ENCODE results near the gene SLC23A1.

Gene SLC23A1

DNA sequence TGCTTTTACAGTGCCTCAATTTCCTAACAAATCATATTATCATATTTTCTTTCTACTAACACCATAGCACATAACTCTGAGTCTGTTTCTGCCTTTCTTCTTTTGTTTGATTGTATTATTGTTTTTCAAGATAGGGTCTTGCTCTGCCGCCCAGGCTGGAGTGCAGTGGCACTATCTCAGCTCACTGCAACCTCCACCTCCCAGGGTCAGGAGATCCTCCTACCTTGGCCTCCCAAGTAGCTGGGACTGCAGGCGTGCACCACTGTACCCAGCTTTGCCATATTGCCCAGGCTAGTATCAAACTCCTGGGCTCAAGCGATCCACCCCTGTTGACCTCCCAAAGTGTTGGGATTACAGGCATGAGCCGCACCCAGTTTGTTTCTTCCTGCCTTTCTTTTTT, 22.7 kb downstream of the SLC23A1 start:
- TF ChIP-seq SIN3A (IDR thresholded peaks at IDR 0.05; ENCODE audit: borderline replicate concordance, insufficient read depth, low read length): no peak
- no peak for TF ChIP-seq TAF1 (IDR thresholded peaks at IDR 0.05; ENCODE audit: borderline replicate concordance, insufficient read depth, low read length)
- TF ChIP-seq FOXP2 (optimal IDR thresholded peaks at IDR 0.05; ENCODE audit: borderline replicate concordance, extremely low read depth, extremely low read length, insufficient read depth): no peak
- TF ChIP-seq POLR2AphosphoS5 (IDR thresholded peaks at IDR 0.05; ENCODE audit: low read depth, low read length): no peak
- TF ChIP-seq, protein P1, sequence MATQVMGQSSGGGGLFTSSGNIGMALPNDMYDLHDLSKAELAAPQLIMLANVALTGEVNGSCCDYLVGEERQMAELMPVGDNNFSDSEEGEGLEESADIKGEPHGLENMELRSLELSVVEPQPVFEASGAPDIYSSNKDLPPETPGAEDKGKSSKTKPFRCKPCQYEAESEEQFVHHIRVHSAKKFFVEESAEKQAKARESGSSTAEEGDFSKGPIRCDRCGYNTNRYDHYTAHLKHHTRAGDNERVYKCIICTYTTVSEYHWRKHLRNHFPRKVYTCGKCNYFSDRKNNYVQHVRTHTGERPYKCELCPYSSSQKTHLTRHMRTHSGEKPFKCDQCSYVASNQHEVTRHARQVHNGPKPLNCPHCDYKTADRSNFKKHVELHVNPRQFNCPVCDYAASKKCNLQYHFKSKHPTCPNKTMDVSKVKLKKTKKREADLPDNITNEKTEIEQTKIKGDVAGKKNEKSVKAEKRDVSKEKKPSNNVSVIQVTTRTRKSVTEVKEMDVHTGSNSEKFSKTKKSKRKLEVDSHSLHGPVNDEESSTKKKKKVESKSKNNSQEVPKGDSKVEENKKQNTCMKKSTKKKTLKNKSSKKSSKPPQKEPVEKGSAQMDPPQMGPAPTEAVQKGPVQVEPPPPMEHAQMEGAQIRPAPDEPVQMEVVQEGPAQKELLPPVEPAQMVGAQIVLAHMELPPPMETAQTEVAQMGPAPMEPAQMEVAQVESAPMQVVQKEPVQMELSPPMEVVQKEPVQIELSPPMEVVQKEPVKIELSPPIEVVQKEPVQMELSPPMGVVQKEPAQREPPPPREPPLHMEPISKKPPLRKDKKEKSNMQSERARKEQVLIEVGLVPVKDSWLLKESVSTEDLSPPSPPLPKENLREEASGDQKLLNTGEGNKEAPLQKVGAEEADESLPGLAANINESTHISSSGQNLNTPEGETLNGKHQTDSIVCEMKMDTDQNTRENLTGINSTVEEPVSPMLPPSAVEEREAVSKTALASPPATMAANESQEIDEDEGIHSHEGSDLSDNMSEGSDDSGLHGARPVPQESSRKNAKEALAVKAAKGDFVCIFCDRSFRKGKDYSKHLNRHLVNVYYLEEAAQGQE (IDR thresholded peaks at IDR 0.05; ENCODE audit: insufficient read depth in 1 of 2, low read depth in 2 of 2, low read length in 2 of 2): no peak

DNA sequence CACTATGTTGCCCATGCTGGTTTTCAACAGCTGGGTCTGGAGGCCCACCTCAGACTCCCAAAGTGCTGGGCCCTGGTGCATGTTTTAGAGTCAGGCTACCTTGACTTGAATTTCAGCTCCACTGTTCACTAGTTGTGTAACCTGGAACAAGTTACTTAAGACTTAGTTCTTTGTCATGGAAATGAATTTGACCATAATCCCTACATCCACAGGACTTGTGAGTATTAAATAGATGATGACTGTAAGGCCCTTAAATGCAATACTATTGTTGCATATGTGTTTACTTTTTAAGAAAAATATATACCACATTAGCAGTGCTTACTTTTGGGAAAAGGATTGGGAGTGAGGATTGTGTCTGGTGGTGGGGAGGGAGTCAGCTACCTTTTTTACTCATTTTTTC, 25.0 kb downstream of the SLC23A1 start:
- TF ChIP-seq POLR2AphosphoS5 (IDR thresholded peaks at IDR 0.05; ENCODE audit: low read depth, low read length) (no peak), TAF1 (IDR thresholded peaks at IDR 0.05; ENCODE audit: borderline replicate concordance, insufficient read depth, low read length) (no peak), FOXP2 (optimal IDR thresholded peaks at IDR 0.05; ENCODE audit: borderline replicate concordance, extremely low read depth, extremely low read length, insufficient read depth) (no peak), SIN3A (IDR thresholded peaks at IDR 0.05; ENCODE audit: borderline replicate concordance, insufficient read depth, low read length) (no peak)
- TF ChIP-seq, protein P1 (IDR thresholded peaks at IDR 0.05; ENCODE audit: insufficient read depth in 1 of 2, low read depth in 2 of 2, low read length in 2 of 2): no peak

DNA sequence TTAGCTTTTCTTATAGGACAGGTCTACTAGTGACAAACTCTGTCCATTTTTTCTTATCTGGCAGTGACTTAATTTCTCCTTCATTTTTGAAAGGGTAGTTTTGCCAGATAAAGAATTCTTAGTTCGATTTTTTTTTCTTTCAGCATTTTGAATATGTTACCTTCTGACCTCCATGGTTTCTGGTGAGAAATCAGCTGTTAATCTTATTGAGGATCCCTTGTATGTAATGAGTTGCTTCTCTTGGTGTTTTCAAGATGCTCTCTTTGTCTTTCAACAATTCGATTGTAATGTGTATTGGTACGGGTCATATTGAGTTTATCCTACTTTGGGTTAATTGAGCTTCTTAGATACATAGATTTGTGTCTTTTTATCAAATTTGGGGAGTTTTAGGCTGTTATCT, 28.9 kb downstream of the SLC23A1 start:
- no peak for TF ChIP-seq SIN3A (IDR thresholded peaks at IDR 0.05; ENCODE audit: borderline replicate concordance, insufficient read depth, low read length)
- TF ChIP-seq, protein P1 (IDR thresholded peaks at IDR 0.05; ENCODE audit: insufficient read depth in 1 of 2, low read depth in 2 of 2, low read length in 2 of 2): no peak
- TF ChIP-seq POLR2AphosphoS5 (IDR thresholded peaks at IDR 0.05; ENCODE audit: low read depth, low read length): no peak
- TF ChIP-seq FOXP2 (optimal IDR thresholded peaks at IDR 0.05; ENCODE audit: borderline replicate concordance, extremely low read depth, extremely low read length, insufficient read depth): no peak
- no peak for TF ChIP-seq TAF1 (IDR thresholded peaks at IDR 0.05; ENCODE audit: borderline replicate concordance, insufficient read depth, low read length)

DNA sequence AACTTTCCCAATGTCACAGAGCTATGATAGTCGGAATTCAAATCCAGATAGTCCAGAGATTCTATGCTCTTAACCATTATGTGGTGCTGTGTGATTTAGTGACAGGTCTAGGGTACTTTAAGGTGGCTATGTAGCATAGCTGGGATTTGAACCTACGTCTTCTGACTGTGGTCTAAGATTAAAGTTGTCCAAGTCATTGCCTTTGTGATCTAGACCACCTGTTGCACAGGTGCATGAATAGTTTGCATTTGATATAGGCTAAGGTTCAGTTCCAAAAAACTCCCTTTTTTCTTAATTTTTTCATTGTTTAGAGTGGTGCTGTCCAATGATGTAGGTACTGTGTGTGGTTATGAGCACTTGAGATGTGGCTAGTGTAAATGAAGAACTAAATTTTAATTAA, 38.9 kb downstream of the SLC23A1 start:
- TF ChIP-seq, protein P1 (IDR thresholded peaks at IDR 0.05; ENCODE audit: insufficient read depth in 1 of 2, low read depth in 2 of 2, low read length in 2 of 2): no peak
- no peak for TF ChIP-seq SIN3A (IDR thresholded peaks at IDR 0.05; ENCODE audit: borderline replicate concordance, insufficient read depth, low read length)
- no peak for TF ChIP-seq FOXP2 (optimal IDR thresholded peaks at IDR 0.05; ENCODE audit: borderline replicate concordance, extremely low read depth, extremely low read length, insufficient read depth)
- TF ChIP-seq TAF1 (IDR thresholded peaks at IDR 0.05; ENCODE audit: borderline replicate concordance, insufficient read depth, low read length): no peak
- TF ChIP-seq POLR2AphosphoS5 (IDR thresholded peaks at IDR 0.05; ENCODE audit: low read depth, low read length): no peak

DNA sequence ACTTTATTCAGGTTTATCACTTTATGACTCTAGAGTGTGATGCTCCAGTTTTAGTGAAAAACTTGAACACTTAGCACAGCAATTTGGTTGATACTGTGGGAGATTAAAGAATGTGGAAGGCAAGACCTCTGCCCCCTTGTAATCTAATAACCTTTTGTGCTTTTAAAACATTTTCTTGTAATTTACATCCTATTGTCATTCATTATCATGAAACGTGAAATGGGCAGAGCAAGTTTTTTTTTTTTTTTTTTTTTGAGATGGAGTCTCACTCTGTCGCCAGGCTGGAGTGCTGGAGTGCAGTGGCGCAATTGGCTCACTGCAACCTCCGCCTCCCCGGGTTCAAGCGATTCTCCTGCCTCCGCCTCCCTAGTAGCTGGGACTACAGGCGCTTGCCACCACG, 39.6 kb downstream of the SLC23A1 start:
- no peak for TF ChIP-seq POLR2AphosphoS5 (IDR thresholded peaks at IDR 0.05; ENCODE audit: low read depth, low read length)
- no peak for TF ChIP-seq SIN3A (IDR thresholded peaks at IDR 0.05; ENCODE audit: borderline replicate concordance, insufficient read depth, low read length)
- TF ChIP-seq FOXP2 (optimal IDR thresholded peaks at IDR 0.05; ENCODE audit: borderline replicate concordance, extremely low read depth, extremely low read length, insufficient read depth): no peak
- TF ChIP-seq TAF1 (IDR thresholded peaks at IDR 0.05; ENCODE audit: borderline replicate concordance, insufficient read depth, low read length): no peak
- TF ChIP-seq, protein P1 (IDR thresholded peaks at IDR 0.05; ENCODE audit: insufficient read depth in 1 of 2, low read depth in 2 of 2, low read length in 2 of 2): no peak

All from PFSK-1 (cell line).